IPS-NIHi11 (cell line): ENCODE measurements around the gene CRYBA2.
A peak's percentile ranks its signal among the peaks of the same experiment; 100 is the strongest.

Experiments
- DNase-seq: peaks from one replicate; pipeline ENCODE4 v3.0.0; 2012; ENCODE audit warnings: mixed read lengths, low spot score

CRYBA2 gene

GRCh38 chr2:218956039-218956438, 37.2 kb downstream of the CRYBA2 start:
- DNase-seq = no peak

GRCh38 chr2:218954541-218955300, 38.5 kb downstream of the CRYBA2 start:
- DNase-seq = no peak

- peak; percentile 34 for DNase-seq
These were observed 39.8 kb downstream of the CRYBA2 start for GRCh38 chr2:218953366-218953954.

- DNase-seq = no peak
These were observed 41.1 kb downstream of the CRYBA2 start for GRCh38 chr2:218952160-218952559.

GRCh38 chr2:218946621-218947020, 46.6 kb downstream of the CRYBA2 start:
- no peak for DNase-seq

GRCh38 chr2:218944759-218945404, 48.3 kb downstream of the CRYBA2 start:
- no peak for DNase-seq
